DMS114 treated with DMSO at 0.1 percent for 48 hours (cell line): ENCODE measurements around the gene RAB5IF.
"Not testable (repeated sequence)": the region's sequence is repeated elsewhere in the genome, so short reads cannot be mapped to it uniquely, and the experiment has no call there.

Experiments used
- DNase-seq: peaks from one replicate; lab custom pipeline; 2025; ENCODE audit not compliant: unreplicated experiment; lab: John Stamatoyannopoulos, UW

Gene RAB5IF, protein sequence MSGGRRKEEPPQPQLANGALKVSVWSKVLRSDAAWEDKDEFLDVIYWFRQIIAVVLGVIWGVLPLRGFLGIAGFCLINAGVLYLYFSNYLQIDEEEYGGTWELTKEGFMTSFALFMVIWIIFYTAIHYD

GRCh38 chr20:36605399-36606157, at the start of gene RAB5IF:
TSS of gene RAB5IF (plus strand) at chr20:36605779. CDS start at chr20:36605952, 173 bp downstream.
- peak; percentile 92 for DNase-seq

DNA sequence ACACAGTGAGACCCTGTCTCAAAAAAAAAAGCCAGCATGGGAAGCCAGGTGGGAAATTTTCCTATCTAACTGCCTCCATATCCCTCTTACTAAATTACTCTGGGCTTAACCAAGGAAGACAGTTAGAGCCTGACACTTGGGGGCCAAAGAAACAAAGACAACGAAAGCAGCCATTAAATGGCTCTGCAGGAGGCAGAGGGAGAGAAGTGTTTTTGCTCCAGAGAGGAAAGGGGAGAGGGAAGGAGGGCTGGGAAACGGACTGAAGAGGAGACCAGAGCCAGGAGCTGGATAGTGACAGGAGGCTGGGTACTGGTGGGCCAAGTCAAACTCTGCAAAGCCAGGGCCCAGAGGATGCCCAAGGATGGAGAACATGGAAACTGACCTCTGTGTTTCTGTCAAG, 42.9 kb upstream of the RAB5IF start:
- no peak for DNase-seq

DNA sequence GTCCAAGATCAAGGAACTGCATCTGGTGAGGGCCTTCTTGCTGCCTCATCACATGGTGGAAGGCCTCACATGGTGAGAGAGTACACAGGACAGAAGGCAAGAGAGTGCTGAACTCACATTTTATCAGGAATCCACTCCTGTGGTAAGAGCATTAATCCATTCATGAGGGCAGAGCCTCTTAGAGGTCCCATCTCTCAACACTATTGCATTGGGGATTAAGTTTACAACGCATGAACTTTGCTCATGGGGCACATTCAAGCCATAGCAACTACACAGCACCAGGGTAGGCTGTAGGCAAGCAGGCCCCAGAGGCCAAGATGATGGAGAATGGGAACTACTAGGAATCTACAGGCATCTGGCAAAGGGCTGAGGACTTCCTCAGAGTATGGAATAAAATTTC, 42.2 kb upstream of the RAB5IF start:
- DNase-seq, result no peak

GRCh38 chr20:36564078-36564725, 41.4 kb upstream of the RAB5IF start:
- not testable (repeated sequence) for DNase-seq

DNA sequence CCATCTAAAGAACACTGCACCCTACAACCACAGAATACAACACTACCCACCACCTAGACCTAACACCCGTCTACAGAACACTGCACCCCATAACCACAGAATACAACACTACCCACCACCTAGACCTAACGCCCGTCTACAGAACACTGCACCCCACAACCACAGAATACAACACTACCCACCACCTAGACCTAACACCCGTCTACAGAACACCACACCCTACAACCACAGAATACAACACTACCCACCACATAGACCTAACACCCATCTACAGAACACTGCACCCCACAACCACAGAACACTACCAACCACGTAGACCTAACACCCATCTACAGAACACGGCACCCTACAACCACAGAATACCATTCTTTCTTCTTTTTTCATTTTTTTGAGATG, 40.9 kb upstream of the RAB5IF start:
- not testable (repeated sequence) for DNase-seq

DNA sequence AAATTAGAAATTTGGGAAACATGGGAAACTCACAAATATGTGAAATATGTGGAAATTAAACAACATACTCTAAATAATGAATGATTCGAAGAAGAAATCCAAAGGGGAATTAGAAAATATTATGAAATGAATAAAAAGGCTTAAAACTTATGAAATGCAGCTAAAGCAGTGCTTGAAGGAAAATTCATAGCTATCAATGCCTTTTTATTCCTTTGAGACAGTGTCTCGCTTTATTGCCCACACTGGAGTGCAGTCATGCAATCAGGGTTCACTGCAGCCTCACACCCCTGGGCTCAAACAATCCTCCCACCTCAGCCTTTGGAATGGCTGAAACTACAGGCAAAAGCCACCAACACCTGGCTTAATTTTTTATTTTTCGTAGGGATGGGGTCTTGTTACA, 40.1 kb upstream of the RAB5IF start:
- no peak for DNase-seq

DNA sequence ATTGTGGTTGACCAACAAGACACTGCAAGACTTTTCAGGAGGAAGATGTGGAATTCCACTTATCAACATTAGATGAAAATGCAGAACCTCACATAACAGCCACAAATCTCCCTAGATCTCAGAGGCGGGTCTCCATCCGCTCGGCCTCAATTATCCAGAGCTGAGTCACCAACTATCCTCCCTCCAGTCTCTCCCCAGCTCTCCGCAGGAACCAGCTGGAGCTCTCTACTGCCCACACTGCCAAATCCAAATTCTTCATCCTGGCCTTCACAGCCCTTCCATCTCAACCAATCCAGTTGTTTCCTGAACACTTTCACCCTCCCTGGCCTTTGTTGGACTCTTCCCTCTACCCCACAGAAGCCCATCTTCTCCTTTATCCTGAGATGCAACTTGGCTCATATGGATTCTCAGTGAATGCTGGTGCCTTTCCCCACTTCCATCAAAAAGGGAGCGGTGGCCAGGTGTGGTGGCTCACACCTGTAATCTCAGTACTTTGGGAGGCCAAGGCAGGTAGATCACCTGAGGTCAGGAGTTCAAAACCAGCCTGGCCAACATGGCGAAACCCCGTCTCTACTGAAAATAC, 35.6 kb upstream of the RAB5IF start:
- DNase-seq, result no peak

DNA sequence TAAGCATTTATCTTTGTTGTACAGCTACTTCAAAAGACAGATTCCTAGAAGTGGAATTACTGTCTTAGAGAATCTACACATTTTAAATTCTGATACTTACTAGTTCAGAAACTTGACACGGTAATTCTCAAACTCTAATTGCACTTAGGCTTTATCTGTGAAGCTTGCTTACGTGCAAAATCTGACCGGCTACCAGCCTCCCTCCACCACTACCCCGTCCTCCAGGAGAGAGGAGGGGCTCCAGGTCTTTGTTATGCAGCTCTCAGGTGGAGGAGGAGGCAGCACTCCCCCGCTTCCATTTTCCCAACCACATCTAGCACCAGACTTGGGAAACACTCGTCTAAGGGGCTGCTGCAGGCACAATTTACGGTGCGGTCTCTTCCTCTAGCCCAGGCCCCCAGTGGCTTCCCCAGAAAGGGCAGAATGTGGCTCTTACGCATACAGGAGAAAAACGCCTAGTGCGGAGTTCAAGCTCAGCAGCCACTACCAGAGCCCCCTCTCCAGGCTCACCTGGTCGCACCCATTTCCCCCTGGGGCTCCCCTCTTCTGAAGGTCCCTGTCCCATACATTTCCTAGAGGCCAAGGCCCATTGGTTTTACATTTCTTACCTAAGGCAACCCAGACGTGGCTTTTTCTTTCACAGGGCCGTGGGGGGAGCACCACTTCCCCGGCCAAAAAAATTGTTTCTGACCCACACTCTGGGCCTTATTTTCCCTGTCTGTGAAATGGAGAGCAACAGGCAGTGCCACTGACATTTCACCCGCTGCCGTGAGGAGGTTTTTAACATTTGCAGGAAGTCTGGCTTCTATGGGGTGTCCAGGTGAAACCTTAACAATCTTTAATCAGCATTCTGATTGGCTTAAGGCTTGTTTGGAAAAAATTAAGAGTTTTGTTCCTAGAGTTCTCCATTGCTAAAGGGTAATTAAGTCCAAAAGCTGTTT, 33.7 kb upstream of the RAB5IF start:
- no peak for DNase-seq

GRCh38 chr20:36572701-36573102, 32.9 kb upstream of the RAB5IF start:
- DNase-seq, result no peak

DNA sequence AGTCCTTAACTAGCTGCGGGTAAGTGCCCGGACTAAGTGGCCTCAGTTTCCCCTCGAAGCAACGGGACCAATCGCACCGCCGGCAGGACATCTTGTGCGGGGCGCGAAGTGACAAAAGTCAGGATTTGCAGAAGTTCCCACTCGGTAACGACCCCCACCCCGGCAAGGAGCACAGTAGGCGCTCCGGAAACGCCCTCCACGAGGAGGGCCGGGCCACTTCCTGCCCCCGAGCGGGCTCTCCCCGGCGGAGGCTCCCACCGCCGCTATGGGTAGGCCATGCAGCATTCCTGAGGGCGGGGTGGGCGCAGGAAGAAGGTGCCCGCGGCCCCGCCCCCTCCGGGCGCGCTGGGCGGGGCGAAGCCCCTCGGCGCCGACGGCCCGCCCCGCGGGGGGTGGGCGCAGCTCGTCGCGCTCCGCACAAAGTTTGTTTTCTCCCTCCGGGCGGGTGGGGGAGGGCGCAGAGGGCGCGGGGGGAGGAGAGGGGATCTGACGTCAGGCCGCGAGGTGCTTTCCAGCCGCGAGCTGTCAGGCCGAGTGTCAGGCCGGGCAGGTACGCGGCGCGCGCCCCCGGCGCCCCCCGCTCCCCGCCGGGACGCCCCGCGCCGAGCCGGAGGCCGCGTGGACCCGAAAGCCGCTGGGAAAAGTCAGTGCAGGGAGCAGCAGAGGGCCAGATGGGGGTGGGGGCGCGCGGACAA, 32.3 kb upstream of the RAB5IF start, which contains the start of gene TGIF2:
Gene TGIF2 (plus strand): TSS at position 495 of the 695 bp plus-strand sequence. CDS start 5,178 bp downstream, outside the sequence.
- DNase-seq, result peak; percentile 71

- DNase-seq, result no peak
These were observed 31.7 kb upstream of the RAB5IF start for GRCh38 chr20:36573798-36574365.

DNA sequence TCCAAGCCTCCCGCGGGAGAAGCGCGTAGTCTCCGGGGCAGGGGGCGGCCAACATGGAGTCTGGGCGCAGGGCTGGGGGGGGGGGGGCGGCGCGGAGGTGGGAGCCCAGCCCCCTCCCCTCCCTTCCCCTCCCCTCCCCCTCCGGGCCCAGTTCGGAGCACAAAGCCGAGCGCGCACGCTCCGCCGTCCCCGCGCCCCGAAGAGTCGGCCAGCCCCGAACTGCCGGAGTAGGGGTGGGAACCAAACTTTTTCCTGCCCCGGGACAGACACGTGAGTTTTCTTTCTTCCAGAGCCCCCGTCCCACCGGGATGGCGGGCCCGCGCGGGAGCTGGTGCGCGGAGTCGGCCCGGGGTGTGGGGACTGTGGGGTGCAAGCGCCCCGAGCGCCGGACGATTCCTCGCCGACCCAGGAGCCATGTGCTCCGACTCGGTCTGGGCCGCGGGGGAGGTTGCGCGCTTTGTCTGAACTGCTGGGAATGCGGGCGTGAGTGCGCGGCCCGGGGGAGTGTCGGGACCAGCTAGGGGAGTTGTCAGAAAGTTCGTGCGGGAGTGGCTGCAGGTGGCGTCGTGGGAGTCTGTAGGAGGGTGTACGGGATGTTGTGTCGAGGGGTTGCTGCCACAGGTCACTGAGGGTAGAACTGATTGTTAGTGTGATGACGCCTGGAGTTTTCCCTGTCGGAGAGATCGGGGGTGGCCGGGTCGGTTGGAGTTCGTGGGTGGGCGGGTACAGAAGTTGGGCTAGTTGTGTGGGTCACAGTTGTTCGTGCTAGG, 31.0 kb upstream of the RAB5IF start:
- DNase-seq, result no peak

DNA sequence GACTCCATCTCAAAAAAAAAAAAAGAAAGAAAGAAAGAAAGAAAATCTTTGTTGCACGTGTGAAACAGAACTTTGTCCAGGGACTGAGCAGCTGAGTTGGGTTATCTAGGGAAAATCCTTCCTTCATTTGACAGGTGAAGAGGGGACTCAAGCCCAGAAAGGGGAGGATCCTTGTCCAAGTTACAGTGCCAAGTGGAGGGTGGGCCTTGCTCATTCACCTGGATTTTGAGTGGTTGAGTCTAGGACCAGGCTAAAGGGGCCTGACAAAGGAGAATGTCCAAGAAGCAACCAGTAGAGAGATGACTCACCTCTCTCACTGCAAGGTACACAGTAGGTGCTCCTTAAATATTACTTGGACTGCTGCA, 29.5 kb upstream of the RAB5IF start:
- no peak for DNase-seq

DNA sequence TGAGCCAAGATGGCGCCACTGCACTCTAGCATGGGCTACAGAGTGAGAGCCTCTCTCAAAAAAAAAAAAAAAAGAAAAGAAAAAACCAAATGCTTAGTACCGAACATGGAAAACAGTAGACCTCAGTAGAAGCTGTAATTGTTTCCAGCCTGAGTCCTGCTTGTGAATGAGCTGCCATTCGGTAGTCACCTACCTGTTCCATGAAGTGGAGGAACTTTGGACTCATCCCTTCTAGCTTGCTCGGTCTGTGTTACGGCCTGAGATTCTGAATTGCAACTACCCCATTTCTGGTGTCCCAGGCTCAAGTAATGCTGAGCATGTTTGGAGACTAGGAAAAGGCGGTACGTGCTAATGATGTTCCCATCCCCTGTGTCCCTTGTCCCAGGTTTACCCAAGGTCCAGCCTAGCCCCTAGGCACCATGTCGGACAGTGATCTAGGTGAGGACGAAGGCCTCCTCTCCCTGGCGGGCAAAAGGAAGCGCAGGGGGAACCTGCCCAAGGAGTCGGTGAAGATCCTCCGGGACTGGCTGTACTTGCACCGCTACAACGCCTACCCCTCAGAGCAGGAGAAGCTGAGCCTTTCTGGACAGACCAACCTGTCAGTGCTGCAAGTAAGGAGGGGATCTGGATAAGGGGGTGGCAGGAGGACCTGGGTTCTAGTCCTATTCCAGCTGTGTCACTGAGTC, 27.1 kb upstream of the RAB5IF start:
- DNase-seq, result no peak

- no peak for DNase-seq
These were observed 25.5 kb upstream of the RAB5IF start for GRCh38 chr20:36579996-36580545.

DNA sequence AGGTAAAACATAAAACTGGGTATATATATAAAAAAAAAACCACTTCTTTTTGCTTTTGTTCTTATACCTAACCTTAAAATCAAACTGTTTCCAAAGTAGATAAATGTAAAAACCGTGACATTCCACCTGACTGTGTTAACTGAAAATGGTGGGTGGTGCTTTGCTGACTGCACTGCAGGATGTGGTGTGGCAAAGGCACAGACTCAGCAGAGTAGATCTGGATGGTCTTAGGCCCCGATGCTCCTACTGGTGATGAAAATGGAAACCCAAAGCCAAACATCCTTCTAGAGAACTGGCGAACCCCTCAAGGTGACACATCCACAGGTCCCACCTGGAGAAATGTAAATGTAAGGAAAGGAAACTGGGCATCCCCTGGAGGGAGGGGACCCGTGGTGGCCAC, 23.3 kb upstream of the RAB5IF start:
- no peak for DNase-seq

DNA sequence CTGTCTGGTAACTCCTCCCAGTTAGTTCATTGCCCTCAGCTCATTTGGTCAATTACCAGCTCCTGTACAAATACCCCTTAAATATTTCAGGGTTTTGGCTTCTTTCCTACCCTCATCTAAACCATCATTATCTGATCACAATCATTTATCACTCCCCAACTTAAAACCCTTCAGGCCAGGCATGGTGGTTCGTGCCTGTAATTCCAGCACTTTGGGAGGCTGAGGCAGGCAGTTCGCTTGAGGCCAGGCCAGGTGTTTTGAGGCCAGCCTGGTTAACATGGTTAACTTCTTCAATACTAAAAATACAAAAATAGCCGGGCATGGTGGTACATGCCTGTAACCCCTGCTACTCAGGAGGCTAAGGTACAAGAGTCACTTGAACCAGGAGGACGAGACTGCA, 22.8 kb upstream of the RAB5IF start:
- DNase-seq, result no peak

- DNase-seq, result no peak
These were observed 21.5 kb upstream of the RAB5IF start for GRCh38 chr20:36584018-36584481.
